ENCODE data around the gene EHMT1. TPM values are rescaled to one million over a fixed set of nuclear protein-coding genes. Genes with fewer than 3 reads are reported as not detected.

Gene EHMT1
- total and polyA plus RNA-seq, 9 of the 15 experiments (the other 6 are each of a cell fraction or from before 2014, with no cell fraction given), result 2.2 to 76.0 (median 36.4) TPM

- POLR2A ChIA-PET, result interaction anchor here (0.6 kb wide), 1 partner anchor 26 kb away, joined by 3 read pairs; no protein-coding TSS in a partner anchor
- Histone ChIP-seq H3K27ac (ENCODE audit: extremely low read depth, low read depth, low read length) (no peak overlapping the region), H3K9me1 (ENCODE audit: control insufficient read depth, insufficient read depth, low read length) (peaks cover 6% of the 10 kb centered on the region), H3K4me3 (no peak overlapping the region), H4K20me1 (replicated peaks; ENCODE audit: control insufficient read depth, insufficient read depth, low read length) (no peaks in the 10 kb centered on the region; the same call in 1 of the 2 replicates), H3K36me3 (ENCODE audit: control insufficient read depth, insufficient read depth, low read length) (peaks cover 47% of the 10 kb centered on the region), H3K9me3 (replicated peaks; ENCODE audit: control insufficient read depth, insufficient read depth, low read depth, low read length) (no peaks in the 10 kb centered on the region), H2AFZ (ENCODE audit: low read depth, low read length) (no peak overlapping the region), H3K27me3 (ENCODE audit: control insufficient read depth in 2 of 2, insufficient read depth in 2 of 2, low read length in 2 of 2) (no peaks in the 10 kb centered on the region), H3K4me2 (ENCODE audit: insufficient read depth, low read length) (no peak overlapping the region), H3K9ac (ENCODE audit: insufficient read depth in 1 of 2, low read depth in 2 of 2, low read length in 2 of 2) (no peak overlapping the region), H3K79me2 (ENCODE audit: control insufficient read depth, insufficient read depth, low read length) (peaks cover 33% of the 10 kb centered on the region), H3K4me1 (replicated peaks in 1 of 2; ENCODE audit: control insufficient read depth in 2 of 2, insufficient read depth in 2 of 2, low read length in 2 of 2) (peaks cover 23 to 61% of the 10 kb centered on the region in 2 experiments; a peak in 4 of 5 replicates)
- intact Hi-C loops (cut with micrococcal nuclease) (no loop called here), in situ Hi-C loops (cut with MboI) (no loop called here)
- peak; percentile 19; the same call in 1 of the 2 replicates for TF ChIP-seq POLR2G (IDR thresholded peaks at IDR 0.05; ENCODE audit: low read depth, low read length)
- peak; percentile 53 for TF ChIP-seq RBFOX2 (IDR thresholded peaks at IDR 0.05; ENCODE audit: low read depth, low read length)
- TF ChIP-seq HNRNPL (IDR thresholded peaks at IDR 0.05; ENCODE audit: low read depth, low read length), result peak; percentile 23; the same call in 1 of the 2 replicates
- TF ChIP-seq ZBTB33 (CRISPR knock-in tag; IDR thresholded peaks at IDR 0.05), result peak; percentile 82
- no peak for TF ChIP-seq PHF20 (IDR thresholded peaks at IDR 0.05; ENCODE audit: partially characterized antibody)
- no peak for TF ChIP-seq THAP12 (CRISPR knock-in tag; IDR thresholded peaks at IDR 0.05)
- no peak for TF ChIP-seq MYNN (IDR thresholded peaks at IDR 0.05)
- TF ChIP-seq MYNN (CRISPR knock-in tag; IDR thresholded peaks at IDR 0.05), result no peak
- no peak for TF ChIP-seq BRD4 (IDR thresholded peaks at IDR 0.05)
- FAIRE-seq, result no peak
- 94% methylated on average over 22 of the region's 25 CpGs for WGBS (ENCODE audit: insufficient coverage, low coverage, missing lambda C conversion rate)
- no TSS peak for BruUV-seq (replicated peaks)
- ATAC-seq, result no peak
- DNase-seq (ENCODE audit: extremely low read depth in 1 of 4, low spot score in 3 of 4), result no peak
- CTCF ChIA-PET (ENCODE audit: low intra/inter-chr PET ratio), result no interaction called here
Measured at GRCh38 chr9:137614631-137615386, 4.0 kb upstream of the EHMT1 start.
